BLaER1 (cell line): ENCODE results near the gene CSNK1D.

ENCODE experiments used
- H3K27ac ChIP-seq: shearing (Covaris generic); formaldehyde crosslinking; 2 replicates; pipeline ENCODE4 v1.8.1; 2022
- H3K27me3 ChIP-seq: shearing (Covaris generic); formaldehyde crosslinking; 2 replicates; pipeline ENCODE4 v1.8.1; 2022
- H3K36me3 ChIP-seq: shearing (Covaris generic); formaldehyde crosslinking; 2 replicates; pipeline ENCODE4 v1.8.1; 2022
- H3K4me1 ChIP-seq: shearing (Covaris generic); formaldehyde crosslinking; 2 replicates; pipeline ENCODE4 v1.8.1; 2022
- H3K4me2 ChIP-seq: shearing (Covaris generic); formaldehyde crosslinking; 2 replicates; pipeline ENCODE4 v1.8.1; 2022
- H3K4me3 ChIP-seq: shearing (Covaris generic); formaldehyde crosslinking; 2 replicates; pipeline ENCODE4 v1.8.1; 2022
- H3K9ac ChIP-seq: shearing (Covaris generic); formaldehyde crosslinking; 2 replicates; pipeline ENCODE4 v1.8.1; 2022
- H3K9me3 ChIP-seq: shearing (Covaris generic); formaldehyde crosslinking; 2 replicates; pipeline ENCODE4 v1.8.1; 2022
- H4K20me1 ChIP-seq: shearing (Covaris generic); formaldehyde crosslinking; 2 replicates; pipeline ENCODE4 v1.8.1; 2022
- Cebpa-rat ChIP-seq: shearing (Covaris generic); IDR thresholded peaks from 2 replicates; pipeline ENCODE4 v1.8.1; 2022

Gene CSNK1D

GRCh38 chr17:82235775-82236141 is 37.7 kb downstream of the CSNK1D start:
- no peak for TF ChIP-seq Cebpa-rat
- peaks cover 33% of the 10 kb centered on the region for H3K36me3 ChIP-seq
- H3K27me3 ChIP-seq, result no peaks in the 10 kb centered on the region; the same call in 1 of the 2 replicates
- H3K9ac ChIP-seq, result peak overlapping the region; percentile 56; the same call in 1 of the 2 replicates
- H4K20me1 ChIP-seq, result peaks cover 97% of the 10 kb centered on the region
- peak overlapping the region; percentile 75; the same call in 1 of the 2 replicates for H3K27ac ChIP-seq
- H3K4me3 ChIP-seq, result peak overlapping the region; percentile 47; the same call in 1 of the 2 replicates
- H3K4me2 ChIP-seq, result peak overlapping the region; percentile 99
- H3K4me1 ChIP-seq, result peaks cover 99% of the 10 kb centered on the region
- H3K9me3 ChIP-seq, result no peaks in the 10 kb centered on the region

DNA sequence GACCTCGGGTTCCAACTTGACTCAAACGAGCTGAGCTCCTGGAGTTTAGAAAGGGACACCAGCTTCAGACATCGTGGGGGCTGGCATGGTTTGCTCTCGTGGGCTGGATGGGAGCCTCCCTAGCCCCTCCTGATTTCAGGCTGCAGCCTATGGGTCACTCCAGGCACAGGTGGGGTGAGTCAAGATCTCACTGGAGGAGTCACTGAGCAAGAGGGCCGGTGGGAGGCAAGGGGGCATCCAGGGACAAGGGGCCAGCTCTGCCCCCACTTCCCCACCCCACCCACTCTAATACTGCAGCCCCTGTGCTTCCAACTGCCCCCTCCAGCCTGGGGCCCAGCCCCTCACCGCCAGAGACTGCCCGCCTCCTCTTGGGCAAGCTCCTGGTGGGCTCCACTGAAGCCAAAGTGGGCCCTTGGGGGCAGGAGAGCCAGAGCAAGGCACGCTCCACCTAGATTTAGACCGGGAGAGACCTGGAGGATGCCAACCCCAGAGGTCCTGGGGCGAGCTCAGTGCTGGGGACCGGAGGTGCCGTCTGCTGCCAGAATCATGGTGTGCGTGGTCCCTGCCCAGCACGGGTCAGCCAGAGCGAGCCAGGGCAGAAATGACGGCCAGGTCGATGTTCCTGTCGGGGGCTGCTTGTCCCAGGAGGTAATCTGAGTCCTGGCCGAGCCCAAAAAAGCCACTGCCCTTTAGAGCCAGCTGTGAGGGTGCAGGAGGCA is 38.3 kb downstream of the CSNK1D start:
- Histone ChIP-seq H3K4me1 (peaks cover 99% of the 10 kb centered on the region), H3K9me3 (no peaks in the 10 kb centered on the region), H4K20me1 (peaks cover 97% of the 10 kb centered on the region), H3K27ac (peak overlapping the region; percentile 75), H3K4me3 (peak overlapping the region; percentile 47; the same call in 1 of the 2 replicates), H3K27me3 (peaks cover 4% of the 10 kb centered on the region; the same call in 1 of the 2 replicates), H3K9ac (peak overlapping the region; percentile 42), H3K36me3 (peaks cover 28% of the 10 kb centered on the region), H3K4me2 (peak overlapping the region; percentile 99)
- no peak for TF ChIP-seq Cebpa-rat

- Histone ChIP-seq H3K27ac (peak overlapping the region; percentile 75), H3K4me1 (peaks cover 99% of the 10 kb centered on the region), H3K36me3 (peaks cover 20% of the 10 kb centered on the region), H3K4me2 (peak overlapping the region; percentile 99), H3K27me3 (peaks cover 12% of the 10 kb centered on the region; the same call in 1 of the 2 replicates), H3K9ac (peak overlapping the region; percentile 42), H3K9me3 (no peaks in the 10 kb centered on the region), H4K20me1 (peaks cover 97% of the 10 kb centered on the region), H3K4me3 (peak overlapping the region; percentile 22; the same call in 1 of the 2 replicates)
- no peak for TF ChIP-seq Cebpa-rat
Observed at GRCh38 chr17:82234211-82235055, 39.1 kb downstream of the CSNK1D start.

GRCh38 chr17:82232876-82233785 is 40.4 kb downstream of the CSNK1D start:
- Histone ChIP-seq H3K4me3 (peak overlapping the region; percentile 29; the same call in 1 of the 2 replicates), H3K9ac (peak overlapping the region; percentile 51; the same call in 1 of the 2 replicates), H3K4me1 (peaks cover 95% of the 10 kb centered on the region), H3K27me3 (peaks cover 25% of the 10 kb centered on the region; the same call in 1 of the 2 replicates), H3K36me3 (peaks cover 19% of the 10 kb centered on the region; the same call in 1 of the 2 replicates), H3K4me2 (peak overlapping the region; percentile 99), H3K9me3 (no peaks in the 10 kb centered on the region), H4K20me1 (peaks cover 90% of the 10 kb centered on the region), H3K27ac (peak overlapping the region; percentile 75)
- no peak for TF ChIP-seq Cebpa-rat

- no peak for TF ChIP-seq Cebpa-rat
- Histone ChIP-seq H3K27ac (peak overlapping the region; percentile 80; the same call in 1 of the 2 replicates), H3K27me3 (peaks cover 33% of the 10 kb centered on the region; the same call in 1 of the 2 replicates), H3K4me3 (peak overlapping the region; percentile 90; the same call in 1 of the 2 replicates), H3K4me1 (peaks cover 95% of the 10 kb centered on the region), H3K9ac (peak overlapping the region; percentile 84), H4K20me1 (peaks cover 82% of the 10 kb centered on the region), H3K36me3 (peaks cover 13% of the 10 kb centered on the region; the same call in 1 of the 2 replicates), H3K4me2 (peak overlapping the region; percentile 99), H3K9me3 (no peaks in the 10 kb centered on the region)
Observed at GRCh38 chr17:82232322-82232820, 41.1 kb downstream of the CSNK1D start.

- peak; percentile 68; the same call in 1 of the 2 replicates for TF ChIP-seq Cebpa-rat
- peaks cover 39% of the 10 kb centered on the region; the same call in 1 of the 2 replicates for H3K27me3 ChIP-seq
- peaks cover 9% of the 10 kb centered on the region; the same call in 1 of the 2 replicates for H3K36me3 ChIP-seq
- no peaks in the 10 kb centered on the region for H3K9me3 ChIP-seq
- peak overlapping the region; percentile 99 for H3K4me2 ChIP-seq
- peak overlapping the region; percentile 84 for H3K9ac ChIP-seq
- peak overlapping the region; percentile 90 for H3K4me3 ChIP-seq
- peaks cover 76% of the 10 kb centered on the region for H4K20me1 ChIP-seq
- peaks cover 95% of the 10 kb centered on the region for H3K4me1 ChIP-seq
- H3K27ac ChIP-seq, result peak overlapping the region; percentile 80
Observed at GRCh38 chr17:82231562-82232321, 41.8 kb downstream of the CSNK1D start.

GRCh38 chr17:82231312-82231561 is 42.3 kb downstream of the CSNK1D start:
- peaks cover 8% of the 10 kb centered on the region; the same call in 1 of the 2 replicates for H3K36me3 ChIP-seq
- peak overlapping the region; percentile 80 for H3K27ac ChIP-seq
- H3K4me2 ChIP-seq, result peak overlapping the region; percentile 99
- peak overlapping the region; percentile 84 for H3K9ac ChIP-seq
- no peaks in the 10 kb centered on the region for H3K9me3 ChIP-seq
- peaks cover 92% of the 10 kb centered on the region for H3K4me1 ChIP-seq
- H3K4me3 ChIP-seq, result peak overlapping the region; percentile 90
- peaks cover 40% of the 10 kb centered on the region; the same call in 1 of the 2 replicates for H3K27me3 ChIP-seq
- TF ChIP-seq Cebpa-rat, result no peak
- H4K20me1 ChIP-seq, result peaks cover 71% of the 10 kb centered on the region

DNA sequence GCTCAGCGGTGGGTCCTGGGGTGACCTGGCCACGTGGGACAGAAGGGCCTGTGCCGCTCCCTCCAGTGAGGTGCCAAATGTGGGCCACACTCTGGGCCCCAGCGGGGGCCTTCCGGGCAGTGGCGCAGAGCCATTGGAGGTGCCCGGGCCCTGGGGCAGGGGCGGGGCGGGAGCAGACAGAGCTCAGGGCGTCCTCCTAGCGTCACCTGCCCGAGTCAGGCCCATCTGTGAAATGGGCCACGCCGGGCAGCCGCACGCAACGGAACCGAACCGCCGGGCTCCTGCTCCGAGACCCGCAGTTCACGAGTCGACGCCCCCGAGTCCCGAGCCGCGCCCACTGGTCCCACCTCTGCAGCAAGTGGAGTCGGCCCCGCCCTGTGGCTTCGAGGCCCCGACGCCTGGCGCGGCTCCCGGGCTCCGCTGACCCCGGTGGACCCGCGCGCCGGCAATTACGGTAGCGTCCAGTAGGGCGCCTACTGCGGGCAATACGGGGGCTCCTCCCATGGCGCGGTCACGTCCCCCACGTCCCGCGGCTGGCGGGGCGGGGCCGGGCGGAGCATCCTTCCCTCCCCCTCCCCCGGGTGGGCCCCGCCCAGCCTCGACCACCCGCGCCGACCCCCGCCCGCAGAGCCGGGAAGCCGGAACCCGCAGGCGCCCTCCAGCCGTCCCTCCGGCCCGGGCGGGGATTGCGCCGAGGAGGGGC is 42.7 kb downstream of the CSNK1D start:
- H3K27ac ChIP-seq, result peak overlapping the region; percentile 80
- peaks cover 40% of the 10 kb centered on the region; the same call in 1 of the 2 replicates for H3K27me3 ChIP-seq
- no peaks in the 10 kb centered on the region for H3K9me3 ChIP-seq
- peaks cover 3% of the 10 kb centered on the region; the same call in 1 of the 2 replicates for H3K36me3 ChIP-seq
- H3K4me1 ChIP-seq, result peaks cover 87% of the 10 kb centered on the region
- peaks cover 66% of the 10 kb centered on the region for H4K20me1 ChIP-seq
- H3K9ac ChIP-seq, result peak overlapping the region; percentile 84
- H3K4me3 ChIP-seq, result peak overlapping the region; percentile 90
- H3K4me2 ChIP-seq, result peak overlapping the region; percentile 99
- no peak for TF ChIP-seq Cebpa-rat
